SK-N-SH treated with all-trans-retinoic acid at 6 μM for 48 hours (cell line): ENCODE results near the gene ZNF281.

Experiments
- ATAC-seq: fragments of 200-7000 bp; cut with Tn5 transposase; 3 replicates; pipeline ENCODE4 v1.9.1; 2020; ENCODE audit warnings: mild to moderate bottlenecking, moderate library complexity
- ARNTL ChIP-seq: fragments of 450-650 bp; formaldehyde crosslinking; IDR thresholded peaks from 2 replicates; pipeline ENCODE4 v1.5.0; 2020; ENCODE audit warnings: low read depth, mild to moderate bottlenecking, moderate library complexity, borderline replicate concordance
- BACH2 ChIP-seq: fragments of 250-450 bp; sonication (Bioruptor Pico); IDR thresholded peaks from 2 replicates; pipeline ENCODE4 v1.9.0; 2021; ENCODE audit warnings: mild to moderate bottlenecking, borderline replicate concordance
- CREB5 ChIP-seq: fragments of 250-450 bp; sonication (Bioruptor Pico); IDR thresholded peaks from 2 replicates; pipeline ENCODE4 v1.5.1; 2020; ENCODE audit warnings: low read depth, mild to moderate bottlenecking, moderate library complexity
- CSDC2 ChIP-seq: fragments of 250-450 bp; sonication (Bioruptor Pico); IDR thresholded peaks from 2 replicates; pipeline ENCODE4 v1.5.0; 2020; ENCODE audit warnings: mild to moderate bottlenecking, moderate library complexity
- CSRNP3 ChIP-seq: fragments of 250-450 bp; sonication (Bioruptor Pico); IDR thresholded peaks from 2 replicates; pipeline ENCODE4 v1.5.1; 2021; ENCODE audit warnings: mild to moderate bottlenecking, moderate library complexity
- ESRRG ChIP-seq: fragments of 250-450 bp; sonication (Bioruptor Pico); IDR thresholded peaks from 2 replicates; pipeline ENCODE4 v1.6.1; 2021; ENCODE audit warnings: mild to moderate bottlenecking
- GLIS3 ChIP-seq: fragments of 250-450 bp; sonication (Bioruptor Pico); IDR thresholded peaks from 2 replicates; pipeline ENCODE4 v1.5.0; 2020; ENCODE audit warnings: mild to moderate bottlenecking, moderate library complexity
- ISL1 ChIP-seq: fragments of 250-450 bp; sonication (Bioruptor Pico); IDR thresholded peaks from 2 replicates; pipeline ENCODE4 v2.1.2; 2022; ENCODE audit warnings: mild to moderate bottlenecking, moderate library complexity
- OSR1 ChIP-seq: fragments of 250-450 bp; sonication (Bioruptor Pico); IDR thresholded peaks from 2 replicates; pipeline ENCODE4 v1.8.0; 2022; ENCODE audit warnings: moderate library complexity, mild to moderate bottlenecking, inconsistent platforms
- PATZ1 ChIP-seq: fragments of 250-450 bp; sonication (Bioruptor Pico); IDR thresholded peaks from 2 replicates; pipeline ENCODE4 v1.8.0; 2020; ENCODE audit warnings: mild to moderate bottlenecking, moderate library complexity, borderline replicate concordance
- POU6F1 ChIP-seq: fragments of 250-450 bp; sonication (Bioruptor Pico); IDR thresholded peaks from 2 replicates; pipeline ENCODE4 v1.8.0; 2021; ENCODE audit warnings: low read depth, mild to moderate bottlenecking, moderate library complexity, borderline replicate concordance
- PPARA ChIP-seq: fragments of 250-450 bp; sonication (Bioruptor Pico); IDR thresholded peaks from 2 replicates; pipeline ENCODE4 v1.5.0; 2020; ENCODE audit warnings: mild to moderate bottlenecking, borderline replicate concordance
- RARB ChIP-seq: fragments of 250-450 bp; sonication (Bioruptor Pico); IDR thresholded peaks from 2 replicates; pipeline ENCODE4 v1.8.0; 2021; ENCODE audit warnings: mild to moderate bottlenecking, moderate library complexity
- SNAI2 ChIP-seq: fragments of 250-450 bp; sonication (Bioruptor Pico); IDR thresholded peaks from 2 replicates; pipeline ENCODE4 v1.5.0; 2020; ENCODE audit warnings: mild to moderate bottlenecking, moderate library complexity
- TCF4 ChIP-seq: fragments of 250-450 bp; sonication (Bioruptor Pico); IDR thresholded peaks from 2 replicates; pipeline ENCODE4 v1.8.0; 2021; ENCODE audit warnings: mild to moderate bottlenecking, moderate library complexity, borderline replicate concordance
- TOX ChIP-seq: fragments of 250-450 bp; sonication (Bioruptor Pico); IDR thresholded peaks from 2 replicates; pipeline ENCODE4 v1.8.0; 2021; ENCODE audit warnings: mild to moderate bottlenecking, moderate library complexity, borderline replicate concordance
- TSHZ2 ChIP-seq: fragments of 250-450 bp; sonication (Bioruptor Pico); IDR thresholded peaks from 2 replicates; pipeline ENCODE4 v1.5.0; 2020; ENCODE audit warnings: mild to moderate bottlenecking, moderate library complexity
- ZC3H10 ChIP-seq: fragments of 250-450 bp; sonication (Bioruptor Pico); IDR thresholded peaks from 2 replicates; pipeline ENCODE4 v1.5.1; 2021; ENCODE audit warnings: mild to moderate bottlenecking, moderate library complexity
- ZFP3 ChIP-seq: fragments of 250-450 bp; sonication (Bioruptor Pico); IDR thresholded peaks from 2 replicates; pipeline ENCODE4 v1.5.0; 2020; ENCODE audit warnings: mild to moderate bottlenecking, moderate library complexity
- ZFP30 ChIP-seq: fragments of 450-650 bp; formaldehyde crosslinking; IDR thresholded peaks from 2 replicates; pipeline ENCODE4 v1.5.0; 2022; ENCODE audit warnings: mild to moderate bottlenecking, moderate library complexity
- ZNF565 ChIP-seq: fragments of 450-650 bp; formaldehyde crosslinking; conservative IDR thresholded peaks from 2 replicates; pipeline ENCODE4 v1.5.0; 2020; ENCODE audit warnings: low read depth, mild to moderate bottlenecking, moderate library complexity
- ZNF70 ChIP-seq: fragments of 450-650 bp; formaldehyde crosslinking; IDR thresholded peaks from 2 replicates; pipeline ENCODE4 v1.5.0; 2020; ENCODE audit warnings: mild to moderate bottlenecking, moderate library complexity

ZNF281 gene

GRCh38 chr1:200436436-200436835 is 26.6 kb upstream of the ZNF281 start (continued):
- TF ChIP-seq RARB (CRISPR knock-in tag), result no peak
- no peak for TF ChIP-seq ZC3H10 (CRISPR knock-in tag)
- TF ChIP-seq OSR1 (CRISPR knock-in tag), result no peak
- no peak for TF ChIP-seq PPARA (CRISPR knock-in tag)
- TF ChIP-seq ARNTL, result no peak
- no peak for TF ChIP-seq CREB5 (CRISPR knock-in tag)
- no peak for TF ChIP-seq SNAI2 (CRISPR knock-in tag)

- TF ChIP-seq ZFP30 (CRISPR knock-in tag) (no peak), RARB (CRISPR knock-in tag) (no peak), ISL1 (CRISPR knock-in tag) (no peak), CSRNP3 (CRISPR knock-in tag) (no peak), GLIS3 (CRISPR knock-in tag) (no peak), ZNF70 (CRISPR knock-in tag) (no peak), PPARA (CRISPR knock-in tag) (no peak), SNAI2 (CRISPR knock-in tag) (no peak), CREB5 (CRISPR knock-in tag) (no peak), ESRRG (CRISPR knock-in tag) (no peak), TOX (CRISPR knock-in tag) (0 out of 2 replicates have a peak, but pooled peaks have one; percentile 23), TSHZ2 (no peak), ZNF565 (CRISPR knock-in tag) (no peak), TCF4 (CRISPR knock-in tag) (no peak), BACH2 (no peak), ZFP3 (CRISPR knock-in tag) (peak; percentile 92)
- ATAC-seq, result peak; percentile 67
Observed at GRCh38 chr1:200435200-200435780, 25.5 kb upstream of the ZNF281 start.

- no peak for ATAC-seq
- no peak for TF ChIP-seq SNAI2 (CRISPR knock-in tag)
- no peak for TF ChIP-seq CSRNP3 (CRISPR knock-in tag)
- no peak for TF ChIP-seq ZNF565 (CRISPR knock-in tag)
- no peak for TF ChIP-seq TOX (CRISPR knock-in tag)
- TF ChIP-seq TSHZ2, result no peak
- no peak for TF ChIP-seq BACH2
- TF ChIP-seq POU6F1 (CRISPR knock-in tag), result no peak
- no peak for TF ChIP-seq PATZ1 (CRISPR knock-in tag)
- TF ChIP-seq GLIS3 (CRISPR knock-in tag), result no peak
- no peak for TF ChIP-seq ESRRG (CRISPR knock-in tag)
- TF ChIP-seq CSDC2, result no peak
- TF ChIP-seq ARNTL, result no peak
- no peak for TF ChIP-seq ZNF70 (CRISPR knock-in tag)
Observed at GRCh38 chr1:200433586-200433985, 23.8 kb upstream of the ZNF281 start.
